Measurements from ENCODE around the gene TSC22D4. TPM values are rescaled to one million over a fixed set of nuclear protein-coding genes. Genes with fewer than 3 reads are reported as not detected.

TSC22D4 gene
- total RNA-seq, 2 donors from 2014 or later = 25.7 to 45.5 TPM

DNA sequence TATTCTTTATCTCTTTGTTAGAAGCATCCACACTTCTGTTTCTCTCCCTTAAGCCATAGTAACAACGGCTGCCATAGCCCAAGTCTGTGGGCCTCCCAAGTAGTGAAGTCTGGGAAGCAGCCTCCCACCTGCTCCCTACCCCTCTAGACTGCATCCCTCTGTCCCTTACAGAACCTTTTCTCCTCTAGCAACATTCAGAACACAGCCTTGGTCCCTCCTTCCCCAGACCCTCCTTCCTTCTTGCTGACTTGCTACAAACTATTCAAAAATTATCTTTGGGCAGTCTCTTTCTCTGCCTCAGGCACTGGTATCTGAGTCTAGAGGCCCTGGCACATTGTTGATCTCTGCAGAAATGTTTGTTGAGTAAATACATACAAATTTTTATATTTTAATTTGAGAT, 2.5 kb upstream of the TSC22D4 start:
- no peak overlapping the region for H3K27ac ChIP-seq
- no peak overlapping the region for H3K4me3 ChIP-seq
- no peaks in the 10 kb centered on the region for H3K9me3 ChIP-seq
- ATAC-seq (ENCODE audit: insufficient number of reproducible peaks, low FRiP score, low read depth) (no peak), DNase-seq (ENCODE audit: low spot score) (no peak)
- no peaks in the 10 kb centered on the region for H3K36me3 ChIP-seq
- TF ChIP-seq, protein P1, sequence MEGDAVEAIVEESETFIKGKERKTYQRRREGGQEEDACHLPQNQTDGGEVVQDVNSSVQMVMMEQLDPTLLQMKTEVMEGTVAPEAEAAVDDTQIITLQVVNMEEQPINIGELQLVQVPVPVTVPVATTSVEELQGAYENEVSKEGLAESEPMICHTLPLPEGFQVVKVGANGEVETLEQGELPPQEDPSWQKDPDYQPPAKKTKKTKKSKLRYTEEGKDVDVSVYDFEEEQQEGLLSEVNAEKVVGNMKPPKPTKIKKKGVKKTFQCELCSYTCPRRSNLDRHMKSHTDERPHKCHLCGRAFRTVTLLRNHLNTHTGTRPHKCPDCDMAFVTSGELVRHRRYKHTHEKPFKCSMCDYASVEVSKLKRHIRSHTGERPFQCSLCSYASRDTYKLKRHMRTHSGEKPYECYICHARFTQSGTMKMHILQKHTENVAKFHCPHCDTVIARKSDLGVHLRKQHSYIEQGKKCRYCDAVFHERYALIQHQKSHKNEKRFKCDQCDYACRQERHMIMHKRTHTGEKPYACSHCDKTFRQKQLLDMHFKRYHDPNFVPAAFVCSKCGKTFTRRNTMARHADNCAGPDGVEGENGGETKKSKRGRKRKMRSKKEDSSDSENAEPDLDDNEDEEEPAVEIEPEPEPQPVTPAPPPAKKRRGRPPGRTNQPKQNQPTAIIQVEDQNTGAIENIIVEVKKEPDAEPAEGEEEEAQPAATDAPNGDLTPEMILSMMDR (IDR thresholded peaks at IDR 0.05) = no peak
- H3K27me3 ChIP-seq (replicated peaks; ENCODE audit: insufficient read depth) = no peaks in the 10 kb centered on the region
- peaks cover 19 to 26% of the 10 kb centered on the region in 2 donors for H3K4me1 ChIP-seq (ENCODE audit: control insufficient read depth in 1 of 2, low read depth in 2 of 2)

DNA sequence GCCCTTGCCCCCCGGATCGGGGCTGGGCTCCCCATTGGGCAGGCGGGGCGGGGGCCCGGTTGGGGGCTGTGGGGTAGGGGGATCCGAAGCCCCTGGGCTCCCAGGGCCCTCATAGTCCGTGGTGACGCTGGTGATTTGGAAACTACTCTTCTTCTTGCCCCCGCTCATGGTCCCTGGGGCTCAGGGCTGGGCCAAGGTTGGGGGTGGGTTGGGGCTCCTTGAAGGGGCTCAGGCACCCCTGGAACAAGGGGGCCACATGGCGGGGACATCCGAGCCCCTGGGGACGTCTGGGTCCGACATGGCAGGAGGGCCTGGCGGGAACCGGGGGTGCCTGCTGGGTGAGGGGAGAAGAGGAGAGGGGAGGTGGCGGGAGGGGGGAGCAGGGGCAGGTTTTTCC, 1.1 kb downstream of the TSC22D4 start:
- H3K27ac ChIP-seq = peak overlapping the region; percentile 63 to 90
- H3K27me3 ChIP-seq (replicated peaks; ENCODE audit: insufficient read depth) = no peaks in the 10 kb centered on the region
- peaks cover 12% of the 10 kb centered on the region for H3K36me3 ChIP-seq
- DNase-seq (ENCODE audit: low spot score) = no peak
- peaks cover 36 to 58% of the 10 kb centered on the region in 2 donors for H3K4me1 ChIP-seq (ENCODE audit: control insufficient read depth in 1 of 2, low read depth in 2 of 2)
- H3K4me3 ChIP-seq = peak overlapping the region; percentile 99
- no peak for ATAC-seq (ENCODE audit: insufficient number of reproducible peaks, low FRiP score, low read depth)
- H3K9me3 ChIP-seq = no peaks in the 10 kb centered on the region
- TF ChIP-seq, protein P1 (IDR thresholded peaks at IDR 0.05) = no peak

DNA sequence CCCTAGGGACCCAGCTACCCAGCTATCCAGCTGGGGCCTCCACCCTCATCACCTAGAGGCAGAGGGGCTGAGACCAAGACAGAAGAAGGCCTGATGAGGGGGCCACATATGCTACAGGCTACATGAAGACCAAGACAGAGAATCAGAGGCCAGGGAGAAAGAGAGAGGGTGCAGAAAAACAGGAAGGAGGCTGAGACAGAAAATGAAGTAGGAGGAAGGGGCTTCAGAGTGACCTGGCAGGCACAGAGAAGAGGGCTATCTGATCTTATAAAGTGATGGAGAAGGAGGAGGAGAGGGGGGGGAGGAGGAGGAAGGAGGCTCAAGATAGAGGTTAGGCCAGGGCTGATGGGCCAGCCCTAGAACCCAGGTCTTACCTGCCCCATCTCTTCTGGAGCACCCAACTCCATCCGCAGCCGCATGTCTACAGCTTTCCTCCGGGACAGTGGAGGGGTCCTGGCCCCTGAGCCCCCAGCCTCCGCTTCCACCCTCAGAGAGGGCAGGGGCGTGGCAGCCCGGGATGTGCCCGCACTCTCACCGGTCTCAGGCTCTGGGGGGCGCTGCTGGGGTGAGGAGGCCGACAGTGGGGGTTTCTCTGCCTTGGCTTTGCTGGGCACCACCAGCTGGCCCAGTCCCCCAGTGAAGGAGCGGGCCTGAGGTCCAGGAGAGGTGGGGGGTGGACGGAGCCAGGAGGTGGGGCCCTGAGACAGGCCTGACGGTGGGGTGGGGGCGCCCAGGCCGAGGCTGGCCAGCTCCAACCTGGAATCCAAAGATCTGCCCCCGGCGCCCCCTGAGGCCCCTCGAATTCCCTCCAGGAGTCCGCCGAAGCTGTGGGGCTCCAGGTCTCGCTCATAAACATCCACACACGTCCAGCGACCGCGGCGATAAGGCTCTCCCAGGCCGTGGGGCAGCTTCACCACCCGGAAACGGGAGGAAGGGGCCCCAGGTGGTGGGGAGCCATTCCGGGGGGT, 1.8 kb downstream of the TSC22D4 start:
- H3K4me1 ChIP-seq (ENCODE audit: control insufficient read depth in 1 of 2, low read depth in 2 of 2) = peaks cover 34 to 61% of the 10 kb centered on the region in 2 donors
- H3K4me3 ChIP-seq = peak overlapping the region; percentile 99
- H3K27ac ChIP-seq = peak overlapping the region; percentile 63 to 90
- ATAC-seq (ENCODE audit: insufficient number of reproducible peaks, low FRiP score, low read depth) = no peak
- H3K9me3 ChIP-seq = no peaks in the 10 kb centered on the region
- H3K36me3 ChIP-seq = peaks cover 12% of the 10 kb centered on the region
- no peaks in the 10 kb centered on the region for H3K27me3 ChIP-seq (replicated peaks; ENCODE audit: insufficient read depth)
- DNase-seq (ENCODE audit: low spot score) = no peak
- TF ChIP-seq, protein P1 (IDR thresholded peaks at IDR 0.05) = no peak

DNA sequence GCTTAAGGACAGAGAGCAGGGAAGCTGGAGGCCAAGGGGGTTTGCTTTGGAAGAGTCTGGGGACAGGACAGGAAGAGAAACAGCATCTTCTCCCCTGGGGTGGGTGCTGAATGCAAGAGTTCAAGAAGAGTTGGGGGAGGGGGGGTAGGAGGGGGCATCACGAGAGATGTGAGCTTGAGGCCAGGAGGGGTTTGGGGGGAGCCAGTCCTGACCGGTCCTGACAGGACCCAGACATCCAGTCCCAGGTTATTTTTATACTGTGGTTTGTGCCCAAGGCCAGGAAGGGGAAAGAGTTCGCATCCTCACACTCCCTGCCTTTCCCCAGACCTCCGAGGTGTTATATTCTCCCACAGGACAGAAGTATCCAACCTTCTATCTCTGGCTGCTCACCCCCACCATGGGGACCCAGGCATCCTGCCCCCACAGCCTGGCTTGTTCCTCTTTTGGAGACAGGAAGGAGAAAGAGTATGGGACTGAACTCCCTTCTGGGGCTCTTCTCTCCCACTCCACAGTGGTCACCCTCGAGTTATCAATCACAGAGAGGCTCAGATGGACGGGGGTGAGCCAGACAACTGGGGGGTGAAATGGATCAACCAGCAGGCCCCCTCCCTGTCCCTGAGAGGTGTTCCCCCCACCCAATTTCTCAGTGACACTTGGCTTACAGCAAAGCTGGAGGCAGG, 2.8 kb downstream of the TSC22D4 start:
- DNase-seq (ENCODE audit: low spot score) = no peak
- Histone ChIP-seq H3K27ac (peak overlapping the region; percentile 44 to 90), H3K4me1 (ENCODE audit: control insufficient read depth in 1 of 2, low read depth in 2 of 2) (peaks cover 34 to 61% of the 10 kb centered on the region in 2 donors), H3K36me3 (peaks cover 16% of the 10 kb centered on the region), H3K9me3 (no peaks in the 10 kb centered on the region), H3K4me3 (peak overlapping the region; percentile 99), H3K27me3 (replicated peaks; ENCODE audit: insufficient read depth) (no peaks in the 10 kb centered on the region)
- TF ChIP-seq, protein P1 (IDR thresholded peaks at IDR 0.05) = no peak
- ATAC-seq (ENCODE audit: insufficient number of reproducible peaks, low FRiP score, low read depth) = no peak

DNA sequence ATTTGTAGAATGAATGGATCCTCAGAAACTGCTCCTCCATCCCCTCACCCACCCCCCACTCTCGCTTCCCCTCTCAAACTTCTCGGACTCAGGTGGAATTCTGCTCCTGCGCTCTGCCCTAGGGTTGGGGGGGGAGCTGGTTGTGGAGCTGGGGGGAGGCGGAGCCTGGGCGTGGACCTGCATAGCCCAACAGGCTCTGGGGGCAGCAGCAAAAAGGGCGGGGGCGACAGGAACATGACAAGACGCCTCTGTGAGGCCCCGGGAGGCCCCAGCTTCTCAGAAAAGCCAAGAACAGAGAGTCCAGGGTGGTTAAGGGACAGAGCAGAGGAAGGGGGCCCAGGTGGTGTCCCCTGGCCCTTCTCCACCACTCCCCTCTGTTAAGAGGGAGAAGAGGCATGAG, 3.5 kb downstream of the TSC22D4 start:
- ATAC-seq (ENCODE audit: insufficient number of reproducible peaks, low FRiP score, low read depth) = no peak
- TF ChIP-seq, protein P1 (IDR thresholded peaks at IDR 0.05) = no peak
- peaks cover 34 to 61% of the 10 kb centered on the region in 2 donors for H3K4me1 ChIP-seq (ENCODE audit: control insufficient read depth in 1 of 2, low read depth in 2 of 2)
- peaks cover 18% of the 10 kb centered on the region for H3K36me3 ChIP-seq
- H3K27ac ChIP-seq = peak overlapping the region; percentile 44 to 90
- no peaks in the 10 kb centered on the region for H3K27me3 ChIP-seq (replicated peaks; ENCODE audit: insufficient read depth)
- no peak for DNase-seq (ENCODE audit: low spot score)
- peak overlapping the region; percentile 99 for H3K4me3 ChIP-seq
- no peaks in the 10 kb centered on the region for H3K9me3 ChIP-seq
